NCI-H446 (cell line): Measurements from ENCODE around the gene CASTOR1.
A peak's percentile ranks its signal among the peaks of the same experiment; 100 is the strongest.

ENCODE experiments used
- DNase-seq, 2 experiments: peaks; one replicate each; lab custom pipeline; 2025; lab: John Stamatoyannopoulos, UW

The CASTOR1 gene

GRCh38 chr22:30265131-30265720, 24.1 kb downstream of the CASTOR1 start:
- no peak for DNase-seq

GRCh38 chr22:30263883-30264282, 25.4 kb downstream of the CASTOR1 start:
- no peak for DNase-seq

DNA sequence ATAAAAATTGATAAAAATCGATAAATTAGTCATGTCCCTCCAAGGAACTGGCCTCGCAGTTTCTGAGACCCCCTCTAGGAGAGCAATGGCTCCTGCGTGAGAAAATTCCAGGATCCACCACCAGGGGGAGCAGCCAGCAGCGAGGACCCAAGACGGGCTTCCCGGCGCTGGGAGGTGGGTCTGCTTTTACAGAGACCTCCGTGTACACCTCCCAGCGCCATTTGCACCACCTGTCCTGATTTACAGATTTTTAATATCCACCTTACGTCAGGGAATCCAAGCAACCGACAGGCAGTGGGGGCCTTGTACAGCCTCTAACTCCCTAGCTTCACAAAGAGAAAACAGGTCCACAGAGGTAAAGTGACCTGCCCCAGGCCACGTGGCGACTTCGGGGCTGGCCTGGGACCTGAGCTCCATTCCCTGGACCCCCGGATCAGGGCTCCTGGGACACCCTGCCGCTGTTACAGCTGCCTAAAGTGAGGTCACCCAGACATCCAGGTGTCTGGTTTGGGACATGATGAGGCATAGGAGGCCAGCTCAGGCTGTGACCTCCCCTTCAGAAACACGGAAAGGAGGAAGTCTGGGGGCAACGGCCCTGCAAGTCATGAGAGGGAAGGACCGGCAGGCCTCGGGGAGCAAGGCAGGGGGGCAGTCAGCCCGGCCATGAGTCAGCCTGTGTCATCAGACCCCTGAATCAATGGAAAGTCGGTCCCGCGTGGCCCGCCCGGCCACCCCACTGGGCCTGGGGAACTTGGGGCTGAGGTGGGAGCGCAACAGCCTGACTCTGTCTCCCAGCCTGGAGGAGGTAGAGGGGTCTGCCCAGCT, 26.2 kb downstream of the CASTOR1 start:
- peak; percentile 50 to 84 for DNase-seq

DNA sequence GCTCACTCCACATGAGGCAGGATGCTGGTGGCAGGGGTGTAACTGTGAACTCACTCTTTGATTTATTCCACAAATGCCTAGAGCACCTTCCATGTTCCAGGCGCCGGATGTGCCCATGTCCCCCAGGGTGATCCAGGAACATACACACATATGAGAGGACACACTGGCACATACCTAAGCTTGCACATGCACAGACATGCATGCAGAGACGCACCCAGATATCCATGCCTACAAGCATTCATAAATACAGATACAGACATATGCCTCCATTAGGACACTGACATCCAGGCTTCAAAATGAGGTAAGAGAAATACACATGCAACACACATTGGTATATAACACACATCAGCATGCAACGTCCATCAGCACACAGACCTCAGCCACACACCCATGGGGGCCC, 27.2 kb downstream of the CASTOR1 start:
- no peak for DNase-seq

DNA sequence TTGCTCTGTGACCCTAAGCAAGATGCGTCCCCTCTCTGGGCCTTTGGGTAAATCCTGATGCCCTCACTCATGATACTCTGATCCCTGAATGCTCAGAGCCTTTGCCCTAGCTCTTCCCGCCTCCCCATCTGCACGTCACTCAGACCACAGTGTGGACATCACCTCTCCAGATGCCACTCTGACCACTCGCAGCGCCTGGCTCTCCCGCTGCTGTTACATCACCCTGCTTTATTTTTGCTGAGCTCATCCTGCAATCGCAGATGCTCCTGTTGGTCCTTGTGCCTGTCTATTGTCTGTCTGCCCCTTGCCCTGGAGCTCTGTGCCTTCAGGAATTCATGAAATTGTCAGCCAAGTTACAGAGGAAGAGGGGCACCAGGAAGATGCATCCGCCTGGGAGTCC, 28.2 kb downstream of the CASTOR1 start:
- DNase-seq: no peak

GRCh38 chr22:30260682-30261081, 28.6 kb downstream of the CASTOR1 start:
- no peak for DNase-seq

- DNase-seq: no peak
Observed at GRCh38 chr22:30260276-30260675, 29.0 kb downstream of the CASTOR1 start.

- DNase-seq: no peak
Observed at GRCh38 chr22:30254314-30254713, 35.0 kb downstream of the CASTOR1 start.

- DNase-seq: peak in 1 of 2 experiments; percentile 36
Observed at GRCh38 chr22:30253205-30253852, 36.0 kb downstream of the CASTOR1 start.

- DNase-seq: no peak
Observed at GRCh38 chr22:30252411-30253204, 36.7 kb downstream of the CASTOR1 start.

DNA sequence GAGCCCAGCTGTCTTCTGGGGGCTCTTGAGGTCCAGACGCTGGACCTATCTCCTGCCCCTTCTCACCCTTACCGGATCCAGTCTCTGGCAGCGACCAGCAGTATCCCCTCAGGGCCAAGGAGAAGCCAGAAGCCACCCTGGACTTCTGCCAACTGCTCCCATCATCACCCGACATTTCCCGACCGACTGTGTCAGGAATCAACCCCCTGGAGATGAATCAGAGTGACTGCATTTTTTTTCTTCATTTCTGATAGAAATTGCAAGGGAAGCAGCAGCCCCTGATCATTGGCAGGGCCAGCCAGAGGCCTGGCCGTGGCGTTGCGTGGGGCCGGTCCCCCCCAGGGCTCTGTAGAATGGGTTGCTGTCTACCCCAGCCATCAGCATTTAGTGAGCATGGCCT, 37.6 kb downstream of the CASTOR1 start:
- DNase-seq: no peak

DNA sequence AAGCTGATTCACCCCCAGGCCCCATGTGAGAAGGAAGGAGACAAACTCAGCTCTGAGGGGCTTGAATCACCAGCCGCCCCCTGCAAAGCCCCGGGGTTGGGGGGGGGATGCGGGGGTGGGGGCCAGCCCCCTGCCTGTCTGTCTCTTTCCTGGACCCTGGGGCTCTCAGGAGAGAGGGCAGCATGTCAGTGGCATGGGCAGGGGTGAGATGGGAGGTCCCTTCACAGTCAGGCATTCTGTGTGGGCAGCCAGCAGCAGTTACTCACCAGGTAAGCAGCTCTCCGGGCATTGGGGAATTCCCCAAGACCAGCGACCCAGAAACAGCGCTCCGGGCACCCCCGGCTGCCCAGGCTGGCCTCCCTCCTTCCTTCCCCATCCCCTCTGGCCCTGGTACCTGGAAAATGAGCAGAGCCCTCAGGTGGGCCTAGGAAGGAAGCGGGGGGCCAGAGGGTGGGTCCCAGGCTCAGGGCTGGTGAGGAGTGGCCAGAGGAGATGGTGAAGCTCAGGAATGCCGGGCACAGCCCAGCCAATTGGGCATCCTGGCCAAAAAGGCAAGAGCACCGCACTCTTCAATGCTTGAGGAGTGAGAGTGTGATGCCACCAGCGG, 38.5 kb downstream of the CASTOR1 start:
- no peak for DNase-seq

DNA sequence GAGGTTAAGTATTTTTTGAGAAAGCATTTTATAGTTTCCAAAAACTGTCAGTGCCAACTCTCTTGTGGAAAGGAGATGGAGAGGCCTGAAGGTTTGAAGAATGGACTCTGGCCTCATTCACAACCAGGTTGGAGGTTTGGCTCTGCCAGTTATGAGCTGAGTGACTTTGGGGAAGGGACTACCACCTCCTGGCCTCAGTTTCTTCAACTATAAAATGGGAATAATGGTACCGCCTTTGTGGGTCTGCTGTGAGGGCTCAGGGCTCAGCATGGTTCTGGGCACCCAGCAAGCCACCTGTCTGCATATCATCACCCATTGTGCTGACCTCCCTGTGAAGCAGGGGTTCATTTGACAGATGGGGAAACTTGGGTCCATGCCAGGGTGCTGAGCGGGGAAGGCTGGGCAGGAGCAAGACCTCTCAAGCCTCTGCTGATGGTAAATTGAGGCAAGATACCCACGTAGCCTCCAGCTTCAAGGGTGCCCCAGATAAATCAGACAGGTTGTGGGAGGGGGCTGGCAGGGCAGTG, 39.2 kb downstream of the CASTOR1 start:
- DNase-seq: no peak

GRCh38 chr22:30249049-30250038, 40.0 kb downstream of the CASTOR1 start:
- DNase-seq: no peak

- DNase-seq: no peak
Observed at GRCh38 chr22:30248484-30248883, 40.8 kb downstream of the CASTOR1 start.

GRCh38 chr22:30247974-30248373, 41.3 kb downstream of the CASTOR1 start:
- no peak for DNase-seq

- no peak for DNase-seq
Observed at GRCh38 chr22:30247561-30247960, 41.7 kb downstream of the CASTOR1 start.

DNA sequence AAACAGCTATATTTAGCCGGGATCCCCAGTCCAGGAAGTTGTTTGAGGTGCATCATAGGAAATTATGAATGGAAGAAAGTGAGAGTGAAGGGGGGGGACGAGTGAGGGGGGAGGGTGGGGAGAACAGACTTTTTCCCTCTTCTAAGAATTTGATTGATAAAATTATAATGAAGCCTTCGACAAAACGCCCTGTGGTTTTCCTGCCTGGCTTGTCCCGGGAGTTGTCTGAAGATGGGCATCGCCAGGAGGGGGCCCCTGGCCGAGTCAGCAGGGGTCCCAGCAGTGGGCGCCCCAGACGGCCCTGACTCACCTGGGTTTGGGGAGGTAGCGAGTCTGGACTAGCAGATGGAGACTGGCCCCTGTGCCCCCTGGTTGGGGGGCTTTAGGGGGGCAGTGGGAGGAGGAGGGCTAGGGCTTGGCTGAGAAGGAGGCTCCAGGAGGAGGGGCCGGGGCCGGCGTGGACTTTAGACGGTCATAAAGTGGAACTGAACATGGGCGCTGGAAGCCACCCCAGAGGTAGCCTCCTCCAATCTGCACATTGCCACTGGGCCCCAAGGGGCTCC, 42.4 kb downstream of the CASTOR1 start:
- no peak for DNase-seq

GRCh38 chr22:30245985-30246813, 43.1 kb downstream of the CASTOR1 start, which contains the start of gene LIF:
Gene LIF (minus strand): TSS chr22:30246759. CDS start chr22:30246695, 64 bp downstream.
- DNase-seq: peak in 1 of 2 experiments; percentile 31
